GM21367 (cell line): ENCODE measurements around the gene C8G.

Source experiments
- ATAC-seq: cut with Tn5 transposase; IDR thresholded peaks from one replicate; pipeline ENCODE4 v1.9.1; 2021; ENCODE audit not compliant: unreplicated experiment

The C8G gene

GRCh38 chr9:136980669-136981478 is 35.8 kb downstream of the C8G start:
- no peak for ATAC-seq

DNA sequence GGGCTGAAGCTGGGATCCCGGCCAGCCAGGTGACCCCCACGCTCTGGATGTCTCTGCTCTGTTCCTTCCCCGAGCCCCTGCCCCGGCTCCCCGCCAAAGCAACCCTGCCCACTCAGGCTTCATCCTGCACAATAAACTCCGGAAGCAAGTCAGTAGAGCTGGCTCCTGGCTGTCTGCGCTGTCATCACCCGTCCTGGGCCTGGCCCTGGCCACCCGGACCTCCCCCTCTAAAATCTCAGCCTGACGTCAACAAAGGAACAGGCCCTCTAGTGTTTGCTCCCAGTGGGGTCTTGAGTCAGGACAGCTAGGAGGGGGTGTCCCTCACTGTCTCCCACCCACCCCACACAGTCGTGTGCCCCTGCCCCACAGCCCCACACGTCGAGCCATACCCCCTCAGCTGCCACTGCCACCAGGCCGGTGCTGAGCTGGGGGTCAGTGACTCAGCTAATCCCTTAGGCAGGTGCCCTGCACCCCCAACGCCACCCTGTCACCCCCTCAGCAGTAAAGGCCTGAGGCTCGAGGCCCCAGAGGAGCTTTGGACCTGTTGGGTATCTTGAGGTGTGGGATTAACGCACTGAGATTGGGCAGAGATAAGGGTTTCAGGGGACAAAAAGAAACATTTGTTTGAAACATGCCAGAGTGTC is 36.7 kb downstream of the C8G start:
- no peak for ATAC-seq

GRCh38 chr9:136982232-136983051 is 37.4 kb downstream of the C8G start, which contains the start of gene LCNL1:
LCNL1 (plus strand) TSS chr9:136982993; CDS start chr9:136983587, 594 bp downstream.
- ATAC-seq = no peak

GRCh38 chr9:136983167-136983566 is 38.1 kb downstream of the C8G start:
- no peak for ATAC-seq

DNA sequence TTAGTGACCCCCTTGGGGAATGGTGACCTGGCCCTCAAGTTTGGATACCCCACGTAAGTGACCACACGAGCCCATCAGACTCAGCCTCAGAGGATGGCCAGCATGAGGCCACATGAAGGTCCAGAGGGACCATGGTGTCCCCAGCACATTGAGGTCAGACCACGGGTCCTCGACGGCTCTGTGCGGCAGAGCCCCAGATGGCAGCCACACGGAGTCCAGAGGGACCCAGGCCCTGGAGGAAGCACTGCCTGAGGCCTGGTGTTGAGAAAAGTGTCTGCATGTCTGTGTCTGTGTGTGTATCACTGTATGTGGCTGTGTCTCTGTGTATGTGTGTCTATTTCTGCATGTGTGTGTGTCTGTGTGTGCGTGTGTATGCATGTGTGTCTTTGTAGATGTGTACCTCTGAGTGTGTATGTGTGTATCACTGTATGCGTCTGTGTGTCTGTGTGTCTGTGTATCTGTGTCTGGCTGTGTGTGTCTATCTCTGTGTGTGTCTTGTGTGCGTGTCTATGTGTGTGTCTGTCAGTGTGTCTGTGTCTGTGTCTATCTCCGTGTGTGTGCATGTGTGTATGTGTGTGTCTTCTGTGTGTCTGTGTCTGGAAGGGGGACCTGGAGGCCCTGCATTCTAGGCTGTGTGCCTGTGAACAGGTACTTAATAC is 38.7 kb downstream of the C8G start:
- ATAC-seq = no peak

DNA sequence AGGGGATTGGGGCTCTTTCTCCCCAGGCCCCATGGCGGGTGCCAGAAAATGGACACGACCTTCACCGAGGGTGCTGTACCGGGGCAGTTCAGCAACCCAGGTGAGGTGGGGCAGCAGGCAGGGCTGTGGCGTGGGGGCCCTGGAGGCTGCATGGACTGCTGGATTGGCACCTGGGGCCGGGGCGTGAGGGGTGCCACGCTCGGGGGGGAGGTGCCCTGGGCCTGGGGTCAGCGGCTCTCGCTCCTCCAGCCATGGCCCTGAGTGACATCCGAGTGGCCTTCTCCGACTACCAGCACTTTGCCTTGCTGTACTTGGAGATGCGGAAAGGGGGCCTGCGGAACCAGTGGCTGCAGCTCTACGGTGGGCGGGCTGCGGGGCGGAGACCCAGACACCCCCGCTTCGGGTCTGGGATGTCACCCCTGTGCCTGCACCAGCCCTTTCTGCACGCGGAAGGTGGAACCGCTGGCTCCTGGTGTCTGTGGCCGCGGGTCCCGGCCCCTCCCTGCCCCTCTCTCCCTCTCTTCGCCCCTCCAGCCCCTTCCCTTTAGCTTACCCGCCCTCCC is 39.5 kb downstream of the C8G start:
- no peak for ATAC-seq

GRCh38 chr9:136985027-136985602 is 40.1 kb downstream of the C8G start:
- ATAC-seq = no peak

DNA sequence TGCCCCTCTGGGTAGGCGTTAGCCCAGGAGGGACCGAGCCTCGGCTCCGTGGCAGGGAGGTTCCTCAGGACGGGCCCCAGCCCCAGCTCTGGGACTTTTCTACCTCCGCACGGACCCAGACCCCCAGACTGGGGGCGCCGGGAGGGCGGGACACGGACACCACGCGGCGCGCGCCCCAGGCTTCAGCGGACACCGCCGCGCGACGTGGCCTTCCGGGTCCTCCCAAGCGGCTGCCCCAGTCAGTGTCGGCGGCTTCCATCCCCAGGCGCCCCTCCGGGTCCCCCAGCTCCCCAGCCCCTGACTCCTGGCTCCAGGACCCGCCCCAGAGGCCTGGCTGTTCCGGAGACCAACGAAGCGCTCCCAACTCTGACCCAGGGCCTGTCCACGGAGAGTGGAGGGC is 40.8 kb downstream of the C8G start:
- ATAC-seq = no peak

- ATAC-seq = no peak
These were observed 43.8 kb downstream of the C8G start for GRCh38 chr9:136988872-136989271.

DNA sequence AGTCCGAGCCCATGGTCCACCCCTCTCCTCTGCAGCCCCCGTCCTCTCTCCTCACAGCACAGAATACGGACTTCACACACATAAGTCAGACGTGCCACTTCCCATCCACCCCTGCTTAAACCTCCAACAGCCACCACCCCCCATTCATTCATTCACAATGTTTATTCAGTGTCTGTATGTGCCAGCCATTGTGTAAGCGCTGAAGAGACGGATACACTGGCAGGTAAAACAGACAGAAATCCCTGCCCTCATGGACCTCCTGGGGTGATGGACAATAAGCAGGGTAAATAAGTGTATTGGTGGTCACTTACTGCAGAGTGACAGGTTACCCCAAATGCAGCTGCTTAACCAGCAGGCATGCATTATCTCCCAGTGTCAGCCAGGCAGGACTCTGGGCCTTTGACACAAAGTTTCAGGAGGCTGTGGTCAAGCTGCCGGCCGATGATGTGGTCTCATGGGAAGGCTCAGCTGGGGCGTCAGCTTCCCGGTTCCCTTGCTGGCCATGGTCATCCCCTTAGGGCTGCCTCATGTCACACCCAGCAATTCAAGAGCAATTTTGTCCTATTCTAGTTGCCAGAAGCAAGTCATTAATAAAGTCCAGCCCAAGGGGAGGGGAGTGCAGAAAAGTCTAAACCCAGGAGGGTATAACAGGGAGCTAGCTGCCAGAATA is 45.3 kb downstream of the C8G start:
- ATAC-seq = no peak

GRCh38 chr9:136991993-136992818 is 47.2 kb downstream of the C8G start, which contains the start of gene PAXX:
PAXX (plus strand) TSS chr9:136992422; CDS start chr9:136992444, 22 bp downstream.
- peak; percentile 66 for ATAC-seq

GRCh38 chr9:136992819-136993369 is 47.9 kb downstream of the C8G start:
- no peak for ATAC-seq

GRCh38 chr9:136994180-136994887 is 49.3 kb downstream of the C8G start:
- no peak for ATAC-seq

DNA sequence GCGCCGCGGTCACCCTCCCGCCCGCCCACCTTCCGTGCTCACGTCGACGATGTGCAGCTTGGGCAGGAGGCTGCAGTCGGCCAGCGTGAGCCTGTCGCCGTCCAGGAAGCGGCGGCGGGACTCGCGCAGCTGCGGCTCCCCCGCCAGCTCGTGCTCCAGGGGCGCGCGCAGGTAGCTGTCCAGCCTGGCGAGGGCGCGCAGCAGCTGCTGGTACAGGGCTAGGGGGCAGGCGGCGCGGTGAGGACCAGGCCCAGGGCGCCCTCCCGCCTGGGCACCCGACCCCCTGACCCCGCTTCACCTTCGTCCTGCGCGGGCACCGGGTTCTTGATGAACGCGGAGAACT is 49.8 kb downstream of the C8G start:
- no peak for ATAC-seq

GRCh38 chr9:136995362-136995761 is 50.3 kb downstream of the C8G start:
- ATAC-seq = no peak

- no peak for ATAC-seq
These were observed 50.8 kb downstream of the C8G start for GRCh38 chr9:136995772-136996311.
